Activated naive CD8-positive, alpha-beta T cell treated with anti-CD3 and anti-CD28 coated beads, Interleukin-2, amount 10 ng/mL, durations not matched to agents 7 days and 5 days (primary cell): ENCODE results near the gene TMEM88. TPM values are rescaled to one million over a fixed set of nuclear protein-coding genes. Genes with fewer than 3 reads are reported as not detected.
"Not testable (repeated sequence)": the region's sequence is repeated elsewhere in the genome, so short reads cannot be mapped to it uniquely, and the experiment has no call there.

ENCODE experiments used
- ATAC-seq: fragments of 150-1000 bp; cut with Tn5 transposase; one replicate; pipeline ENCODE4 v1.10.0; 2021; ENCODE audit warnings: low read depth, moderate library complexity
- POLR2A ChIA-PET: fragments of 350-600 bp; sonication (Branson Sonifier 250); formaldehyde crosslinking; loops from one replicate; lab custom pipeline; 2021; ENCODE audit warnings: antibody characterized with exemption; lab: Charles Lee
- DNase-seq: peaks from one replicate; pipeline ENCODE4 v3.0.0; 2021
- H3K27ac Mint-ChIP-seq: one replicate; pipeline ENCODE4 v1.8.0; 2022; ENCODE audit warnings: mild to moderate bottlenecking, mixed read lengths
- H3K27me3 Mint-ChIP-seq: one replicate; pipeline ENCODE4 v1.8.0; 2022; ENCODE audit warnings: mild to moderate bottlenecking, moderate library complexity, mixed read lengths
- H3K36me3 Mint-ChIP-seq: one replicate; pipeline ENCODE4 v1.8.0; 2021; ENCODE audit warnings: mild to moderate bottlenecking, mixed read lengths
- H3K4me1 Mint-ChIP-seq: one replicate; pipeline ENCODE4 v1.8.0; 2021; ENCODE audit warnings: mixed read lengths
- H3K4me3 Mint-ChIP-seq: one replicate; pipeline ENCODE4 v1.8.0; 2022; ENCODE audit warnings: mild to moderate bottlenecking, moderate library complexity, mixed read lengths
- H3K9me3 Mint-ChIP-seq: one replicate; pipeline ENCODE4 v1.8.0; 2021; ENCODE audit warnings: mixed read lengths
- total RNA-seq, 2 experiments: library from RNA; stranded (reverse); gene quantifications; one replicate each; pipeline ENCODE4 v1.2.3, GENCODE V29; 2021

Gene TMEM88
- total RNA-seq, 2 experiments from 2014 or later, result 2.9 to 3.7 TPM

- peak; percentile 85 for DNase-seq
- H3K4me3 Mint-ChIP-seq, result no peak within 1 kb of the TSS
- H3K9me3 Mint-ChIP-seq, result no peaks in the 10 kb centered on the region
- no peak within 1 kb of the TSS for H3K27ac Mint-ChIP-seq
- peak; percentile 42 for ATAC-seq
- peaks cover 26% of the 10 kb centered on the region for H3K4me1 Mint-ChIP-seq
- POLR2A ChIA-PET, result interaction anchor here (0.6 to 1.7 kb wide), 13 partner anchors 11 to 315 kb away, joined by 3 to 21 read pairs (median 4); partner anchors contain the start of genes CNTROB, KDM6B and TRAPPC1
- H3K36me3 Mint-ChIP-seq, result peaks cover 7% of the 10 kb centered on the region
- H3K27me3 Mint-ChIP-seq, result no peaks in the 10 kb centered on the region
These were observed 3.1 kb downstream of the TMEM88 start, which contains the start of gene CYB5D1 for GRCh38 chr17:7857713-7858521. TSS of gene CYB5D1 (plus strand) at chr17:7858003. CDS start at chr17:7858135, 132 bp downstream.

GRCh38 chr17:7858522-7858810 lies 3.6 kb downstream of the TMEM88 start:
- Mint-ChIP-seq H3K36me3 (peaks cover 7% of the 10 kb centered on the region), H3K4me1 (peaks cover 26% of the 10 kb centered on the region), H3K9me3 (no peaks in the 10 kb centered on the region), H3K27ac (no peak overlapping the region), H3K27me3 (no peaks in the 10 kb centered on the region), H3K4me3 (no peak overlapping the region)
- POLR2A ChIA-PET, result no interaction called here
- no peak for ATAC-seq
- peak; percentile 36 for DNase-seq

- Mint-ChIP-seq H3K27ac (no peak overlapping the region), H3K4me3 (no peak overlapping the region), H3K9me3 (no peaks in the 10 kb centered on the region), H3K36me3 (peaks cover 7% of the 10 kb centered on the region), H3K27me3 (no peaks in the 10 kb centered on the region), H3K4me1 (peaks cover 26% of the 10 kb centered on the region)
- ATAC-seq (no peak), DNase-seq (no peak)
- POLR2A ChIA-PET, result no interaction called here
These were observed 4.2 kb downstream of the TMEM88 start for GRCh38 chr17:7859028-7859427.

- DNase-seq (no peak), ATAC-seq (no peak)
- POLR2A ChIA-PET, result interaction anchor here (0.5 to 0.6 kb wide), 2 partner anchors 69 to 81 kb away, joined by 3 read pairs; partner anchors contain the start of genes CNTROB and TRAPPC1
- Mint-ChIP-seq H3K4me3 (no peak overlapping the region), H3K4me1 (peaks cover 35% of the 10 kb centered on the region), H3K27ac (no peak overlapping the region), H3K9me3 (peaks cover 1% of the 10 kb centered on the region), H3K27me3 (no peaks in the 10 kb centered on the region), H3K36me3 (peaks cover 28% of the 10 kb centered on the region)
These were observed 8.0 kb downstream of the TMEM88 start for GRCh38 chr17:7862692-7863437.

GRCh38 chr17:7864384-7864783 lies 9.5 kb downstream of the TMEM88 start:
- POLR2A ChIA-PET, result interaction anchor here (0.6 to 3.2 kb wide), 3 partner anchors 9 to 21 kb away, joined by 3 to 11 read pairs (median 4); no protein-coding TSS in a partner anchor
- not testable (repeated sequence) for DNase-seq, H3K27ac Mint-ChIP-seq

GRCh38 chr17:7864995-7865650 lies 10.3 kb downstream of the TMEM88 start:
- no peak for DNase-seq
- Mint-ChIP-seq H3K9me3 (peaks cover 1% of the 10 kb centered on the region), H3K4me3 (no peak overlapping the region), H3K27ac (no peak overlapping the region), H3K4me1 (peaks cover 37% of the 10 kb centered on the region), H3K27me3 (no peaks in the 10 kb centered on the region), H3K36me3 (peaks cover 31% of the 10 kb centered on the region)
- no peak for ATAC-seq
- POLR2A ChIA-PET, result interaction anchor here (0.6 to 3.2 kb wide), 3 partner anchors 9 to 21 kb away, joined by 3 to 11 read pairs (median 4); no protein-coding TSS in a partner anchor

More at GRCh38 chr17:7864384-7864783, 9.5 kb downstream of the TMEM88 start:
- ATAC-seq, H3K27me3 Mint-ChIP-seq, H3K9me3 Mint-ChIP-seq, H3K4me3 Mint-ChIP-seq: not testable (repeated sequence)
- H3K36me3 Mint-ChIP-seq, result peaks cover 31% of the 10 kb centered on the region
- peaks cover 37% of the 10 kb centered on the region for H3K4me1 Mint-ChIP-seq

GRCh38 chr17:7867881-7868329 lies 13.0 kb downstream of the TMEM88 start:
- no peak for DNase-seq
- peaks cover 33% of the 10 kb centered on the region for H3K4me1 Mint-ChIP-seq
- H3K27ac Mint-ChIP-seq, result peak overlapping the region; percentile 86
- H3K27me3 Mint-ChIP-seq, result no peaks in the 10 kb centered on the region
- POLR2A ChIA-PET, result interaction anchor here (0.8 to 2.7 kb wide), 3 partner anchors 11 to 25 kb away, joined by 3 to 15 read pairs (median 8); partner anchors contain the start of genes CYB5D1 and NAA38
- ATAC-seq, result peak; percentile 88
- peaks cover 1% of the 10 kb centered on the region for H3K9me3 Mint-ChIP-seq
- H3K4me3 Mint-ChIP-seq, result peak overlapping the region; percentile 80
- H3K36me3 Mint-ChIP-seq, result peaks cover 28% of the 10 kb centered on the region

- POLR2A ChIA-PET, result no interaction called here
- H3K4me1 Mint-ChIP-seq, result peaks cover 23% of the 10 kb centered on the region
These were observed 18.2 kb downstream of the TMEM88 start for GRCh38 chr17:7873051-7873450.

GRCh38 chr17:7875804-7876370 lies 21.0 kb downstream of the TMEM88 start:
- H3K4me1 Mint-ChIP-seq, result peaks cover 10% of the 10 kb centered on the region
- H3K27me3 Mint-ChIP-seq, result no peaks in the 10 kb centered on the region
- no peaks in the 10 kb centered on the region for H3K9me3 Mint-ChIP-seq
- POLR2A ChIA-PET, result interaction anchor here (1.9 kb wide), 1 partner anchor 19 kb away, joined by 4 read pairs; the partner anchor contains the start of genes CYB5D1 and NAA38
- no peak overlapping the region for H3K27ac Mint-ChIP-seq
- no peak overlapping the region for H3K4me3 Mint-ChIP-seq
- H3K36me3 Mint-ChIP-seq, result peaks cover 18% of the 10 kb centered on the region
- ATAC-seq (no peak), DNase-seq (no peak)

More at GRCh38 chr17:7873051-7873450, 18.2 kb downstream of the TMEM88 start:
- H3K27me3 Mint-ChIP-seq, result no peaks in the 10 kb centered on the region
- peaks cover 19% of the 10 kb centered on the region for H3K36me3 Mint-ChIP-seq
- no peak for ATAC-seq
- H3K4me3 Mint-ChIP-seq, result no peak overlapping the region
- DNase-seq, result no peak
- H3K9me3 Mint-ChIP-seq, result no peaks in the 10 kb centered on the region
- H3K27ac Mint-ChIP-seq, result no peak overlapping the region

- peaks cover 5% of the 10 kb centered on the region for H3K4me1 Mint-ChIP-seq
- ATAC-seq, result no peak
- DNase-seq, result no peak
- H3K27me3 Mint-ChIP-seq, result no peaks in the 10 kb centered on the region
- no peak overlapping the region for H3K27ac Mint-ChIP-seq
- H3K36me3 Mint-ChIP-seq, result peaks cover 14% of the 10 kb centered on the region
- no peak overlapping the region for H3K4me3 Mint-ChIP-seq
- POLR2A ChIA-PET, result no interaction called here
- H3K9me3 Mint-ChIP-seq, result no peaks in the 10 kb centered on the region
These were observed 23.4 kb downstream of the TMEM88 start for GRCh38 chr17:7878234-7878633.

- POLR2A ChIA-PET, result no interaction called here
- DNase-seq (no peak), ATAC-seq (no peak)
- H3K36me3 Mint-ChIP-seq, result peaks cover 3% of the 10 kb centered on the region
- no peak overlapping the region for H3K27ac Mint-ChIP-seq
- H3K27me3 Mint-ChIP-seq, result no peaks in the 10 kb centered on the region
- no peak overlapping the region for H3K4me3 Mint-ChIP-seq
- no peaks in the 10 kb centered on the region for H3K9me3 Mint-ChIP-seq
- H3K4me1 Mint-ChIP-seq, result peaks cover 3% of the 10 kb centered on the region
These were observed 25.4 kb downstream of the TMEM88 start for GRCh38 chr17:7880076-7880868.
